Right renal cortex interstitium (tissue), 3 donors: ENCODE results near the gene PSKH1. TPM values are rescaled to one million over a fixed set of nuclear protein-coding genes. Genes with fewer than 3 reads are reported as not detected.
"Not testable (repeated sequence)": the region's sequence is repeated elsewhere in the genome, so short reads cannot be mapped to it uniquely, and the experiment has no call there.

ENCODE experiments used
- DNase-seq, 3 donors: peaks; one replicate each; pipeline ENCODE4 v3.0.0-alpha.2; 2013; ENCODE audit warnings: low read depth in 3 of 3, low spot score in 2 of 3
- polyA plus RNA-seq, 3 donors: library from polyadenylated mRNA; unstranded; fragments of 120-200 nt; gene quantifications; one replicate each; pipeline ENCODE4 v1.2.1, GENCODE V29; 2013; ENCODE audit not compliant: insufficient read length in 3 of 3

PSKH1 gene
- polyA plus RNA-seq, 3 donors, result 31.6 to 38.0 (median 35.5) TPM

DNA sequence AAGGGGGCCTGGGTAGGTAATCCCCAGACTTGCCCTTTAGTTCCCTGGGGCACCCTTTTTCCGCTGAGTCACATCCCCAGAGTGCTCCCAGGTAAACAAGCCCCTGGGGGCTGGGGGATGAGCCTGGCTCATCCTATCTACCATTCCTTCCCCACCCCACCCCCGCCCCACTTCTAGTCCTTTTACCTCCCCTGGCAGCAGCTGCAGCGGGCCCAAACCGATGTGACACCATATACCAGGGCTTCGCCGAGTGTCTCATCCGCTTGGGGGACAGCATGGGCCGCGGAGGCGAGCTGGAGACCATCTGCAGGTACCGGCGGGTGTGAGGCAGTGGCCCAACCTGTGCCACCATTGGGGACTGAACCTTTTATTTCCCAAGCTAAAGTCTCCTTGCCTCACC, 7.5 kb upstream of the PSKH1 start:
- DNase-seq, result no peak

DNA sequence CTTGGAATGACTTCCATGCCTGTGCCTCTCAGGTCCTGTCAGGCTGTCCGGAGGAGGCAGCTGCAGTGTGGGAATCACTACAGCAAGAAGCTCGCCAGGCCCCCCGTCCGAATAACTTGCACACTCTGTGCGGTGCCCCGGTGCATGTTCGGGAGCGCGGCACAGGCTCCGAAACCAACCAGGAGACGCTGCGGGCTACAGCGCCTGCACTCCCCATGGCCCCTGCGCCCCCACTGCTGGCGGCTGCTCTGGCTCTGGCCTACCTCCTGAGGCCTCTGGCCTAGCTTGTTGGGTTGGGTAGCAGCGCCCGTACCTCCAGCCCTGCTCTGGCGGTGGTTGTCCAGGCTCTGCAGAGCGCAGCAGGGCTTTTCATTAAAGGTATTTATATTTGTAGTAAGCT, 7.1 kb upstream of the PSKH1 start:
- DNase-seq, result no peak

DNA sequence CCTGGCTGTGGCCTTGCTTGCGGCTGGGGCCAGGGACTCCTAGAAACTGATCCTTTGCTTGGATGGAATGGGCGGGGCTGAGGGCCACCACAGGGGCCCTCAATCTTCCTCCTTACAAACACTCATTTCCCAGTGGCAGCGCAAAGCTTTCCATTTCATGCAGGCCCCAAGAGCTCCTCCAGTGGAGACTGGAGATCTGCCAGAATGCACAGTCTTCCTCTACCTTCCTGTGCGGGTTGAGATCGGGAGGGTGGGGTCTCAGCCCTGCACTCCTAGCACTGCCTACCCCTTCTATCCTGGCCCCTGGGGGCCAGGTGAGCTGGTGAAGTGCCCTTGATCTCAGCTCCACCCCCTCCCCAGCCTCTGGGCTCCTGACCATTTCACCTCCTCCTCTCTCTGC, 6.7 kb upstream of the PSKH1 start:
- no peak for DNase-seq

DNA sequence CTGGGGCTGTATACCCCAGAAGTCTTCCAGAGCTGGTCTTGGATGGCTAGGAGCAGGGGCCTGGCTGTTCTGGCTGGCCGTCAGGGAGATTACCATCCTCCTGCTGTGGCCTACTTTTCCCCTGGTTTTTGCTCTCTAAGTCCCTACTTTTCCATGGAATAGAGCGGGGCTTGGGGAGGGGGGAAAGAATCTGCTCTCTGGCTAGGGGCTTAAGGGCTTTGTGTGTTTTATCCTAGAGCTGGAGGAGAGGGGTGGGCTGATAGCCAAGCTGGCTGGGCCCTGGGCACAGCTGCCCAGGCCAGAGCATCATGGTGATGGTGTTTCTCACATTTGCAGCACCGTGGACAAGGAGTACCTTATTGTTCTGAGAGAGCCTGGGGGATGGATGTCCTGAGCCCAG, 4.7 kb upstream of the PSKH1 start:
- DNase-seq, result no peak

DNA sequence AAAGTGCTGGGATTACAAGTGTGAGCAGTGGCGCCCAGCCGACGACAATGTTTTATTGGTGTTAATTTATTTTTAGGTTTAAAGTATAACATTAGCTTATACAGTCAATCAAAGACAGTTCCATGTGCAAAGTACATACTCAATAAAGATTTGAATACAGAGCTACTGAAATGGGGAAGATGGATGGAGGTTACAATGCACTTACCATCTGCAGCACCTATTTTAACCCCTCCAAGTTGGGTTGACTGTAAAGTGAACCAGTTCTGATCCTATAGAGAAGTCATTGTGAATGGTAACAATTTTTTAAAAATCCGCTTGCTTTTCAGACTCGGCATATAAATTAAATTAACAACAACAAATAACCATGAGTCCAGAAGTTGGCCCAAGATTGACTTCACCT, 679 bp upstream of the PSKH1 start:
- no peak for DNase-seq

DNA sequence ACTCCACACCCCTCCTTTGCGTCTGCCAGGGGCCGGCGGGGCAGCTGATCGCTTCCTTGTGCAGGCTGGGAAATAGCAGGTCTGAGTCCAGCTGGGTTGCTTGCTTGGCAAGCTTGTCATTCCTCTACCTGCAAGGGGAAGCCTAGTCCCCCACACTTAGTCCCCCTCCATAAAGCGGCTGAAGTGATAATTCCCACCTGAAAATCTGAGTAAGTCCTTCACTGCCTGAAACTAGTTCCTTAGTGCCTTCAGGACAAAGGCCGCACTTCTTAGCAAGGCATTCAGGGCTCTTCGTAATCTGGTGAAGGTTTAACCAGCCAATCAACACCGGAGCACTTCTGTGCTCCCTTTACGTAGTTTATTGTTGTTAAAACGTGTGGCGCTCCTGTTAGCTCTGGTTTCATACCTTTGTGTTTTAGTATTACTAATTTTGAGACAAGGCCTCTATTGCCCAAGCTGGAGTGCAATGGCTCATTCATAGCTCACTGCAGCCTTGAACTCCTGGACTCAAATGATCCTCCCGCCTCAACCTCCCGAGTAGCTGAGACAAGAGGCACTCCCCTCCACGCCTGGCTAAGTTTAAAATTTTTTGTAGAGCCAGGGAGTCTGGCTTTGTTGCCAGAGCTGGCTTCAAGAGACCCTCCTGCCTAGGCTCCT, 817 bp downstream of the PSKH1 start:
- no peak for DNase-seq

DNA sequence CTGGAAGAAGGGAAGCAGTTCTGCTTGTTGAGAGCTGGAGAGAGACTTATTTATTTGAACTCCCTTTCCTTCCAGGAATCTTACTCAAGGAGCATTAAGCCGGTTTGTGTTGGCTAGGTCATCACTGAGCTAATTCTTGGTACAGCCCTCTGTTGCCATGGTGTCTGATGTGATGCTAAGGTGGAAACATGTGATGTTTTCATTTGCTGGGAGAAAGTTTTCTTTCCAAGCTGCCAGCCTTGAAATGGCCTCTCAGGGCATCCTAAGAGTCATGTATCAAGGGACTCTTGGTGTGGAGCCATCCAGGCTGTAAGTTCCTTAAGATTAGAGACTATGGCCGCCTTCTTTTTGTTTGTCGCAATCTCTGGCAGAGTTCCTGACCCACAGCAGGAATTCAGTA, 4.2 kb downstream of the PSKH1 start:
- no peak for DNase-seq

DNA sequence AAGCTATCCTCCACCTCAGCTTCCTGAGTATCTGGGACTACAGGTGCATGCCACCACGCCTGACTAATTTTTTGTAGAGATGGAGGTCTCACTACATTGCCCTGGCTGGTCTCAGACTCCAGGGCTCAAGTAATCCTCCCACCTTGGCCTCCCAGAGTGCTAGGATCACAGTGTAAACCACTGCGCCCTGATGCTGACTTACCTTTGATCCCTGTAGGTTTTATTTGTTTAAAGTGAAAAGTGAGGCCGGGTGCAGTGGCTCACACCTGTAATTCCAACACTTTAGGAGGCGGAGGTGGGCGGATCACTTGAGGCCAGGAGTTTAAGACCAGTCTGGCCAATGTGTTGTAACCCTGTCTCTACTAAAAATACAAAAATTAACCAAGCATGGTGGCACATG, 8.7 kb downstream of the PSKH1 start:
- DNase-seq, result no peak

DNA sequence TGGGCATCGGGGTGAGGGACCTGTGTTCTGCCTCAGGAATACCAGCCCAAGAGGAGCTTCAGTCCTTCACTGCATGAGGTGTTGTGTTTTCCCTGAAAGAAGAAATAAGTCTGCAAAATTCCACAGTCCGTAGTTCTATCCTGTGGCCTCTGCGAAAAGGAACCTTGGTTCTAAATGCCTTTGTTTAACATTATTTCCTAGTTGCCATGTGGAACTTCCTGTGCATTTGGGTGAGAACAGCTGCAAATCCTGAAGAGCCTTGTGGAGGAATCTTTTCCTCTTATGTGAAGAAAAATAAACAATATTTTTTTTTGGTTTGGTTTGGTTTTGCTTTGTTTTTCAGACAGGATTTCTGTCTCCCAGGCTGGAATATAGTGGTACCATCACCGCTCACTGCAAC, 9.8 kb downstream of the PSKH1 start:
- no peak for DNase-seq

DNA sequence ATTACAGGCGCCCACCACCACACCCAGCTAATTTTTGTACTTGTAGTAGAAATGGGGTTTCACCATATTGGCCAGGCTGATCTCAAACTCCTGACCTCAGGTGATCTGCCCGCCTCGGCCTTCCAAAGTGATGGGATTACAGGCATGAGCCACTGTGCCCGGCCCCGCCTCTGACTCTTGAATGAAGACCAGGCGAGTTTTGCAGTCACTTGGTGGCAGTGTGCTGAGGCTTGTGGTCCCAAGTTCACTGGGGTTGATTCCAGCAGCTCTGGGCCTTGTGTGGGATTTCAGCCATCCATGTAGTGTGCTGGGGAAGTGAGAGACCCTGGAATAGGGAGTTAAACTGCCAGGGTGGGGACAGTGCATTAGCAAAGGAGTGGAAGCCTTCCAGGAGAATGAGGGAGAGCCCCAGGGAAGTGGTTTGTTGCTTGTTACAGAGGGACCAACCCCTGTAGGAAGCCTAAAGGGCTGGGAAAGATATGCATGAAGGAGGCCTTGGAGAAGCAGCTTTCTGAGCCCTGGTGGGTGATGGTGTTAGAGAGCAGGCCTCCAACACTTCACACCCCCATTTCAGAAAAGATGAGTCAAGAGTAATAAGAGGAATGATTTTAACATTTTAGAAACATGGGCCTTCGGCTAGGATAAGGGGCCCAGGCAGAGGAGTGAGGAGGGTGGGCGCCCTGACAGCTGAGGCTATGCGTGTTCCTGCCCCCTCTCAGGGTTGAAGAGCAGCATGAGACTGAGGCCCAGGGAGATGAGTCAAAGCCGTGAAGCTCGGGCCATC, 14.5 kb downstream of the PSKH1 start:
- no peak for DNase-seq

DNA sequence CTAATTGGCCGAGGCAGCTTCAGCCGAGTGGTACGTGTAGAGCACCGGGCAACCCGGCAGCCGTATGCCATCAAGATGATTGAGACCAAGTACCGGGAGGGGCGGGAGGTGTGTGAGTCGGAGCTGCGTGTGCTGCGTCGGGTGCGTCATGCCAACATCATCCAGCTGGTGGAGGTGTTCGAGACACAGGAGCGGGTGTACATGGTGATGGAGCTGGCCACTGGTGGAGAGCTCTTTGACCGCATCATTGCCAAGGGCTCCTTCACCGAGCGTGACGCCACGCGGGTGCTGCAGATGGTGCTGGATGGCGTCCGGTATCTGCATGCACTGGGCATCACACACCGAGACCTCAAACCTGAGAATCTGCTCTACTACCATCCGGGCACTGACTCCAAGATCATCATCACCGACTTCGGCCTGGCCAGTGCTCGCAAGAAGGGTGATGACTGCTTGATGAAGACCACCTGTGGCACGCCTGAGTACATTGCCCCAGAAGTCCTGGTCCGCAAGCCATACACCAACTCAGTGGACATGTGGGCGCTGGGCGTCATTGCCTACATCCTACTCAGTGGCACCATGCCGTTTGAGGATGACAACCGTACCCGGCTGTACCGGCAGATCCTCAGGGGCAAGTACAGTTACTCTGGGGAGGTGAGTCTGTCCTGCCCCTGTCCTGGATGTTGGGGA, 16.1 kb downstream of the PSKH1 start:
- DNase-seq, result no peak

DNA sequence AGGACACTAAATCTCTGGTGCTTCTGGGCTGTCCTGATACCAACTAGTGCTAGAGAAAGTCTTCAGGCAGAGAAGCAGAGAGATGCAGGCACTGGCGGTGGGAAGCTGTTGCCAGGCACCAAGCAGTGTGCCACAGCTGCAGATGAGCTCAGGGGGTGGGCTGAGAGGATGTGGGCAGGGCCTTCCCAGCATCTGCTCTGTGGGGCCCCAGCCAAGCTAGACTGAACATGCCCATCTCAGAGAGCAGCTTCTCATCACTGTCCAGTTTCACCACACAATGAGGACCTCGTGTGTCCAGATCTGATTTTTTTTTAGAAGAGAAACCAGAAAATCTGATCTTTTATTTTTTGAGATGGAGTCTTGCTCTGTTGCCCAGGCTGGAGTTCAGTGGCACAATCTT, 17.1 kb downstream of the PSKH1 start:
- no peak for DNase-seq

DNA sequence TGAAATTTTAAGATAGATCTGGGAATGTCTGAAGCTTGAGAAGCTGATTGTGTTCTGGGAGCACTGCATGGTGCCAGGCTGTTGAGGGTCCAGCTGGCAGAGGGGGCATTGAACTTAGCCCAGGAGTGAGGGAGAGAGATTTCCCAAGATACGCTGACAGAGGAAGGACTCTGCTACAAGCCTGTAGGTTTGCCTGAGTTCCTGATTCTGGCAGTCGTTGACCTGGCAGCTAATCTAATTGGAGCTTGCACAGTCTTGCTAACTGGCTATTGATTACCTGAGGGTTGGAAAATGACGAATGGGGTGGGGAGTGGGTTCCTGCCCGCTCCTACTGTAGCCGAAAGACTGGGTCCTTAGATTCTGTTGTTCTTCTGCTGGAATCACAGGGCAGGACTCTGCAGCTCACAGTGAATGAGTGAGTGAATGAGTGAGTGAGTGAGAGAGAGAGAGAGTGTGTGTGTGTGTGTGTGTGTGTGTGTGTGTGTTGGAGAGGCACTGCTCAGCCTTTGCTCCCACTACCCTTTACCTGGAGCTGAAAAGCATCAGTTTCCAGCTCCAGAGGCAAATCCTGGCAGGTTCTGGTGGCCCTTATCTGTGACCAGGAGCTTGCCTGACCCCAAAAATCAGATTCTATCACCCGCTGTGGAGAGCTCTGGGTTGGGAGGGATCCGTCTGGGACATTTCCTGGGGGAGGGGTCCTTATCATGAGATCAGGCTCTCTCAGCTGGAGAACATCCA, 21.9 kb downstream of the PSKH1 start:
- DNase-seq, result no peak

DNA sequence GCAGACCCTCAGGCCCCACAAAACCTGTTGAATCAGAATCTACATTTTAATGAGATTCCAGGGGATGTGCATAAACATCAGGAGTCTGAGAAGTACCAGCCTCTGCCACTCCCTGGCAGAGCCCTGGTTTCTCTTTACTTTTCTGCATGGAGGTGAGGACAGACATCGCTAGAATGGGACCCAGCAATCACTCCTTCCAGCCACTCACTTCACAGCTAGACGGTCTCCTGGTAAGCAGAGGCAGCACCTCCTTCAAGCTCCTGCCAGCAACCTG, 22.4 kb downstream of the PSKH1 start:
- DNase-seq, result not testable (repeated sequence)

DNA sequence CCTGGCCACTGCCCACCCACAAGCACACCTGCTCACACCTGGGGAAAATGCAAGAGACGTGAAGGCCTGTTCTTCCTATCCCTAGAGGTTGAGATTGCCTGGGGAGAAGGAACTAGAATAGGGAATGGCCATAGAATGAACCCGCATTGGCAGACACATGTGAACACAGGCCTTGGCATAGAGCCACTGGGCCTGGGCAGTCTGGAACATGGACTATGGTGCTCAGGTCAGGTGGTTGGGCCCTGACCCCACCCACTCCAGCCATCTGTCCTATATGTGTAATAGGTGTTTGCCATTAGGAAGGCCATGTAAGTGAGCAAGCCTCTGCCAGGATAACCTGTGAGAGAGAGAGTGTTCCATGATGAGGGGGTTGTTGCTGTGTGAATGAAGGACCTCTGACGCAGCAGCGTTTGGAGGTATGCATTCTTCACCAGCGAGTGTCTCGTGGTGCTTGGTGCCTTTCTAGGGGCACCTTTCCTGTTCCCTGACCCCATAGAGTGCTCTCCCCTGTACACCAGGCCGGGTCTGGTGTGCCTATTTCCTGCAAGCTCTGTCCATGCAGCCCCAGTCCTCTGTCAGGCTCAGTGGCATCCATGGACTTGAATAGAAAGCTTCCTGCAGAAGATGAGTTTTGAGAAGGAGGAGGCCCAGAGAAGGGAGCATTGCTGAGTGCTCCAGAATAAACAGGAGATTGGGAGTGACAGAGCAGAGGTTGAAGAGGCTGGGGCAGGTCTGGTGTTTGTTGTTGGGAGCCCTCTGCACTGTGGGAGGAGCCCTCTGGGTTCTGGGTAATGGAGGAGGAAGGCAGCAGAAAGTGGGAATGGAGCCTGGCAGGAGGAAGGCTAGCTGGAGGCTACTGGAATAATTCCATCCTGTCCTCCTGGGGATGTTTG, 23.0 kb downstream of the PSKH1 start:
- DNase-seq, result no peak

DNA sequence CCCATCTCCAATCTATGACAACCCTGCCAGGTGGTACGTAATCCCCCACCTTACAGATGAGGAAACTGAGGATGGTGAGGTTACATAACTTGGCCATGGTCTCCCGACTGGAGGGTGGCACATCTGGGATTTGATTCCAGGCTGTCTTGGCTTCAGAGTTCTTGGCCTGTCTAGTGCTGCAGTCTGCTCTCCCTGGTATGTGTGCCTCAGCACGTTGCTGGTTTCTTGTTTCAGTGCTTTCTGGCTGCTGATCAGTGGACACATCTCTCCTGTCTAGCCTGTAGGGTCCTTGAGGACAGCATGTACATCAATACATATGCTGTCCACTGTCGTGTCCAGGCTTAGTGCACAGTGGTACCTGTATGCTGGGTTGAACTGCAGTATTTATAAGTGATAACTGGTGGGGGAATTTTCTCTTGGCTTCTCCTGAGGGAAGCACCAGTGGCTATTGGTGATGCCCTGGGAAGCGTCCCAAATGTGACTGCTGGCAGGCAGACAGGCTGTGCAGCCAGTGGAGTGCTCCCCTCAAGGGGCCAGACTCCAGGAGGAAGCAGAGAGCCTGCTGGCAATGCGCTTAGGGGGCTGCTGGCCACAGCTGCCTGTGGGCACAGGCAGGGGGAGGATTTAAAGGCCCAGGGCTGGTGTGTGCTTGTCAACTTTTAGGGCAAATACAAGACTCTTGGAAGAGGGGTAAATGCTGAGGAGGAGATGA, 24.2 kb downstream of the PSKH1 start:
- DNase-seq, result no peak

DNA sequence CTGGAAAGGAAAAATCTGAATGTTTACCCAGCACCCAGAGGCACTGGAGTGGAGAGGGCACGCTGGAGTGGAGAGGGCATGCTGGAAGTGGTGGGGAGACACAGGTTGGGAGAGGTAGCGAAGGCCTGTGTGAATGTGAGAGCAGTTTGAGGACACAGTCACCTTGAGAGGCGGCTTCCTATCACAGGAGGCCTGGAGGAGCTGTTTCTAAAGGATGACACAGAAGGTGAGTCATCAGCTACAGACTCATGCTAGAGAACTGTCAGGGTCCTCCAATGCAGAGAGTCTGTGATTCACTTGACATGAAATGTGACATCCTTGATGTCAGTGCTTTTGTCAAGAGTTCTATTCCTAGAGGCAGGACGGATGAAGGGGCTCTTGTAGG, 24.8 kb downstream of the PSKH1 start:
- no peak for DNase-seq

DNA sequence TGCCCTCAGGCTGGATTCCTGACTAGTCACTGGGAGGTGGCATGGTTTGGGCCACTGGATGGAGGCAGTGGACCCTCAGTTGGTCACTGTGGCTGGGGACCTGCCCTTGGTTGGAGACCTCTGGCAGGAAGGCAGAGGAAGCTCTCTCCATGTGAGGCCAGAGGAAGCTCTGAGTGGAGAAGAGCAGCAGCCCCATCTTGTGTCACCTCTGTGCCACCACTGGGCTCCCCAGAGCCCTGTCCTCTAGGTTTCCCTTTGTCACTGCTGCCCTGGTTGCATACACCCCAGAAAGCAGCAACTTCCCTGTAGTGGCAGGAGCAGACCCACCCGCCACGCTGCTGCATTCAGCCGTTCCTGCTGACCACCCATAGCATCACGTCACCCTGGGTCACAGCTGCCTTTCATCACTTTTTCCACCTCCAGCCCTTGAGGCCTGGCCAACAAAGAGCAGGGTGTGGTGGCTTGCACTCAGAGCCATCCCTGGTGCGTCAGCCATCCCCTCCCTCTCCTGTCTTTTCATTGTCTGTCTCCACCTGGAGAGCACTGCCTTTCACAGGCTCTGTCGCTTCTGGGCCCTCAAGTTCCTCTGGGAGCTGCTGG, 26.7 kb downstream of the PSKH1 start:
- no peak for DNase-seq

DNA sequence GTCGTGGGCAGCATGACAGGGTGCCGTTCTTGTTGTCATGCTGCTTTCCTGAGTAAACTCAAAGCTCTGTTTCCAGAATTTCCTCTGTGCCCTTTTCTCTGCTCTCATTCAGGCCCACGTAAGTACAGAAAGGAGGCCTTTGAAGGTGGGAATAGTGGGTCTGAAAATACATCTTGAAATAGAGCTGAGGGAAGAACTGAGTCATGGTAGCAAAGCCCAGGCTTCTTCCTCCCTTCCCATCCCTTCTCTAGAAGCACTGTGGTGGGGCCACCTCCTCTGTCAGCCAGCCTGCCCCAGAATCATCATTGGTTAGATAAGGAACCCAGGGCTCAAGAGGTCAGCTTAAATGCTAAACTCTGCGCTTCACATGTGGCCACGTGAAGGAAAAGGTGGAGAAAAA, 29.2 kb downstream of the PSKH1 start:
- DNase-seq, result no peak

DNA sequence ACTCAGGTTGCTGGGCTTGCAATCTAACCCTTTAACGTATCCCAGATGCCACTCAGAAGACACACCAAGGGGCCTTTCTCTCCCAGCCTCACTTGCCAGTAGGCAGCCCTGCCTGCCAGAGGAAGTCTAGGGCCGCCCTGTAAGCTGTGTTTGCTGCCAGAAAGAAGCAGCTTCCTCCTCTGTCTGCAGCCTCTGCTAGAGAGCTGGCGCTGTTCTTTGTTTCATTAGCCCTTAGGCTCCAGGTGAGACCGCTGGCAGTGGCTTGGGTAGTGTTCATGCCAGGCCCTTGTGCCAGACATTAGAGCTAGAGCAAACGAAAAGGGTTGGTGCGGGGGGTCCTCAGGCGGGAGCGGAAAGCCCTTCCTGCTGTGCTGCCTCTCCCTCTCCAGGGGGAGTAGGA, 29.7 kb downstream of the PSKH1 start:
- DNase-seq, result no peak
